ENCODE data around the gene CPPED1.

The CPPED1 gene

GRCh38 chr16:12721841-12722421, 81.8 kb downstream of the CPPED1 start:
- Histone ChIP-seq H3K4me1 (ENCODE audit: control insufficient read depth, low read length) (no peaks in the 10 kb centered on the region), H3K9me2 (replicated peaks; ENCODE audit: control insufficient read depth, low read length) (no peaks in the 10 kb centered on the region), H3K4me3 (ENCODE audit: low read length) (no peak overlapping the region), H3K9me3 (ENCODE audit: control insufficient read depth, insufficient read depth, low read length) (no peaks in the 10 kb centered on the region), H4K20me1 (ENCODE audit: control insufficient read depth, insufficient read depth, low read depth, low read length) (no peaks in the 10 kb centered on the region), H3K4me2 (ENCODE audit: low read length) (no peak overlapping the region), H3F3A (ENCODE audit: control insufficient read depth, insufficient read depth) (no peaks in the 10 kb centered on the region), H3K36me3 (ENCODE audit: control insufficient read depth, low read length) (no peaks in the 10 kb centered on the region), H3K27me3 (ENCODE audit: control insufficient read depth, low read length) (no peaks in the 10 kb centered on the region), H3K27ac (ENCODE audit: low read depth, low read length) (no peak overlapping the region), H3K79me2 (ENCODE audit: control insufficient read depth, low read length) (no peaks in the 10 kb centered on the region)
- TF ChIP-seq CTCF (IDR thresholded peaks at IDR 0.05; ENCODE audit: low read depth, low read length, poor library complexity, severe bottlenecking) (no peak), EZH2phosphoT487 (IDR thresholded peaks at IDR 0.05; ENCODE audit: borderline replicate concordance, low read length) (no peak)

GRCh38 chr16:12719972-12720371, 83.7 kb downstream of the CPPED1 start:
- Histone ChIP-seq H3K27ac (ENCODE audit: low read depth, low read length) (no peak overlapping the region), H3K4me3 (ENCODE audit: low read length) (no peak overlapping the region), H3K9me2 (replicated peaks; ENCODE audit: control insufficient read depth, low read length) (no peaks in the 10 kb centered on the region), H3K9me3 (ENCODE audit: control insufficient read depth, insufficient read depth, low read length) (no peaks in the 10 kb centered on the region), H3F3A (ENCODE audit: control insufficient read depth, insufficient read depth) (no peaks in the 10 kb centered on the region), H3K79me2 (ENCODE audit: control insufficient read depth, low read length) (no peaks in the 10 kb centered on the region), H3K36me3 (ENCODE audit: control insufficient read depth, low read length) (no peaks in the 10 kb centered on the region), H3K27me3 (ENCODE audit: control insufficient read depth, low read length) (no peaks in the 10 kb centered on the region), H3K4me1 (ENCODE audit: control insufficient read depth, low read length) (no peaks in the 10 kb centered on the region), H3K4me2 (ENCODE audit: low read length) (no peak overlapping the region), H4K20me1 (ENCODE audit: control insufficient read depth, insufficient read depth, low read depth, low read length) (no peaks in the 10 kb centered on the region)
- TF ChIP-seq CTCF (IDR thresholded peaks at IDR 0.05; ENCODE audit: low read depth, low read length, poor library complexity, severe bottlenecking) (no peak), EZH2phosphoT487 (IDR thresholded peaks at IDR 0.05; ENCODE audit: borderline replicate concordance, low read length) (no peak)

GRCh38 chr16:12716658-12717057, 87.0 kb downstream of the CPPED1 start:
- Histone ChIP-seq H3K4me1 (ENCODE audit: control insufficient read depth, low read length) (no peaks in the 10 kb centered on the region), H3K4me2 (ENCODE audit: low read length) (no peak overlapping the region), H3F3A (ENCODE audit: control insufficient read depth, insufficient read depth) (no peaks in the 10 kb centered on the region), H3K4me3 (ENCODE audit: low read length) (no peak overlapping the region), H3K27ac (ENCODE audit: low read depth, low read length) (no peak overlapping the region), H4K20me1 (ENCODE audit: control insufficient read depth, insufficient read depth, low read depth, low read length) (no peaks in the 10 kb centered on the region), H3K79me2 (ENCODE audit: control insufficient read depth, low read length) (no peaks in the 10 kb centered on the region), H3K36me3 (ENCODE audit: control insufficient read depth, low read length) (no peaks in the 10 kb centered on the region), H3K9me3 (ENCODE audit: control insufficient read depth, insufficient read depth, low read length) (no peaks in the 10 kb centered on the region), H3K27me3 (ENCODE audit: control insufficient read depth, low read length) (no peaks in the 10 kb centered on the region), H3K9me2 (replicated peaks; ENCODE audit: control insufficient read depth, low read length) (no peaks in the 10 kb centered on the region)
- TF ChIP-seq EZH2phosphoT487 (IDR thresholded peaks at IDR 0.05; ENCODE audit: borderline replicate concordance, low read length) (no peak), CTCF (IDR thresholded peaks at IDR 0.05; ENCODE audit: low read depth, low read length, poor library complexity, severe bottlenecking) (no peak)
